T1000 (cell line): ENCODE measurements around the gene PRH1.

ENCODE experiments used
- DNase-seq: peaks from one replicate; lab custom pipeline; 2025; ENCODE audit warnings: mixed read lengths; lab: John Stamatoyannopoulos, UW

PRH1 gene

DNA sequence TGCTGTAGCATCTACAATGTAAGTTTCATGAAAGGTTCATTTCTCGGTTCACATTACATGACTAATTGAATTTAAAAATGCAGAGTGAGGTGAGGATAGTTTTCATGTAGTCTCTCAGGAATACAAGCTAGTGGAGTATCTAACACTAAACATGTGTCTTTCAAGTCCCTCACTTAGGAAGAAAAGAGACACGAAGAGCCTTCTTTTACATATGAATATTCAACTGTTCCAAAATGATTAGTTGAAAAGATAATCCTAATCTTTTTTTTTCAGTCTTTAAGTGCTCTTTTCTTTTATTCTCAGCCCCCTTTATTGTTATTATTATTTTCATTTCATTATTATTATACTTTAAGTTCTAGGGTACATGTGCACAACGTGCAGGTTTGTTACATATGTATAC is 45.6 kb downstream of the PRH1 start:
- DNase-seq: no peak
